HepG2 (cell line): ENCODE measurements around the gene GJB1. TPM values are rescaled to one million over a fixed set of nuclear protein-coding genes. Genes with fewer than 3 reads are reported as not detected.
A peak's percentile ranks its signal among the peaks of the same experiment; 100 is the strongest.

Source experiments
- FOXA3 ChIP-seq: IDR thresholded peaks from 2 replicates; pipeline ENCODE4 v1.6.1; 2016; ENCODE audit warnings: missing genetic modification reagents, missing compliant biosample characterization
- FOXP4 ChIP-seq: sonication (generic); formaldehyde crosslinking; IDR thresholded peaks from 2 replicates; pipeline ENCODE4 v1.4.0; 2020; ENCODE audit warnings: missing genetic modification reagents
- ISL2 ChIP-seq: sonication (generic); formaldehyde crosslinking; IDR thresholded peaks from 2 replicates; pipeline ENCODE4 v1.5.0; 2020; ENCODE audit warnings: missing genetic modification reagents
- RXRB ChIP-seq: IDR thresholded peaks from 2 replicates; pipeline ENCODE4 v1.6.1; 2016; ENCODE audit warnings: borderline replicate concordance, missing genetic modification reagents, missing compliant biosample characterization
- SAP130 ChIP-seq: IDR thresholded peaks from 2 replicates; pipeline ENCODE4 v1.6.1; 2016; ENCODE audit warnings: low read depth
- polyA plus RNA-seq, 8 experiments: library from polyadenylated mRNA; depleted of rRNA in 3 of 8; stranded (reverse) in 7 of 8; unstranded in 1 of 8; fragments of >200 nt; fragmentation: Illumina TruSeq in 4 of 8; extraction: Trizol in 4 of 8; gene quantifications; 2 replicates each; pipeline versions ENCODE4 v1.2.1 to v1.2.3, GENCODE V29; 2011 to 2016; ENCODE audit warnings: low read depth in 4 of 8, missing spikeins in 1 of 8, mixed read lengths in 1 of 8; ENCODE audit not compliant: insufficient read depth in 1 of 8
- total RNA-seq, 5 experiments: library from RNA; depleted of rRNA; stranded (reverse); fragments of >200 nt; fragmentation: Illumina TruSeq; extraction: Trizol; gene quantifications; 2 replicates each; pipeline ENCODE4 v1.2.3, GENCODE V29; 2016; ENCODE audit warnings: low read depth in 1 of 5
- TF ChIP-seq, protein P1 (sequence below), 2 experiments: sonication (generic) in 1 of 2; formaldehyde crosslinking in 1 of 2; IDR thresholded peaks; 2 replicates each; pipeline versions ENCODE4 v1.4.0 to v1.6.1; 2016 to 2020; ENCODE audit warnings: borderline replicate concordance in 1 of 2, low read depth in 1 of 2, mild to moderate bottlenecking in 1 of 2, missing genetic modification reagents in 1 of 2

Gene GJB1
- total and polyA plus RNA-seq, 2 of the 13 experiments (the other 11 are each of a cell fraction or from before 2014, with no cell fraction given) = 111 to 161 TPM

DNA sequence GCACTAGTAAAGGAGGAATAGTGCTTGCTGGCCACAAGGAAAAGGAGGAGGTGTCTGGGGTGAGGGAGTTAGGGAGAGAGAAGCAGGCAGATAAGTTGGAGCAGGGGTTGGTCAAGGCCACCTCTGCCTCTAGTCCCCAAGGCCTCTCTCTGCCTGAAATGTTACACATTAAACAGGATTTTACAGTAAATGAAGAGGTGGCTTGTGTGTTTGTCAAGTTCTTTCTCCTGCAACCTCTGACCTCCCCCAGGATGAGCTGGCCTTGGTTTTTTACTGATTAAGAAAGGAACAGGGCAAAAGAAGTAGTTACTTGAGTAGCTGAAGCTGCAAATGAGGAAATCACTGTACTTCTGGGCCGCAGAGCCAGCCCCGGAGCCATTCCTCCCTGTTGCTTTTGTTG, 2.0 kb downstream of the GJB1 start (continued):
- TF ChIP-seq FOXP4 (CRISPR knock-in tag) = peak; percentile 28; the same call in 1 of the 2 replicates
- TF ChIP-seq FOXA3 (CRISPR knock-in tag) = peak; percentile 37; the same call in 1 of the 2 replicates
- peak; percentile 45; the same call in 1 of the 2 replicates for TF ChIP-seq ISL2 (CRISPR knock-in tag)
- peak; percentile 74 for TF ChIP-seq RXRB (CRISPR knock-in tag)
- TF ChIP-seq, protein P1, sequence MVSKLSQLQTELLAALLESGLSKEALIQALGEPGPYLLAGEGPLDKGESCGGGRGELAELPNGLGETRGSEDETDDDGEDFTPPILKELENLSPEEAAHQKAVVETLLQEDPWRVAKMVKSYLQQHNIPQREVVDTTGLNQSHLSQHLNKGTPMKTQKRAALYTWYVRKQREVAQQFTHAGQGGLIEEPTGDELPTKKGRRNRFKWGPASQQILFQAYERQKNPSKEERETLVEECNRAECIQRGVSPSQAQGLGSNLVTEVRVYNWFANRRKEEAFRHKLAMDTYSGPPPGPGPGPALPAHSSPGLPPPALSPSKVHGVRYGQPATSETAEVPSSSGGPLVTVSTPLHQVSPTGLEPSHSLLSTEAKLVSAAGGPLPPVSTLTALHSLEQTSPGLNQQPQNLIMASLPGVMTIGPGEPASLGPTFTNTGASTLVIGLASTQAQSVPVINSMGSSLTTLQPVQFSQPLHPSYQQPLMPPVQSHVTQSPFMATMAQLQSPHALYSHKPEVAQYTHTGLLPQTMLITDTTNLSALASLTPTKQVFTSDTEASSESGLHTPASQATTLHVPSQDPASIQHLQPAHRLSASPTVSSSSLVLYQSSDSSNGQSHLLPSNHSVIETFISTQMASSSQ (IDR thresholded peaks at IDR 0.05; ENCODE audit: low read depth) = peak; percentile 50; the same call in 1 of the 2 replicates
- TF ChIP-seq, protein P1 (CRISPR knock-in tag; IDR thresholded peaks at IDR 0.05; ENCODE audit: borderline replicate concordance) = peak; percentile 81; the same call in 1 of the 2 replicates
- peak; percentile 36; the same call in 1 of the 2 replicates for TF ChIP-seq SAP130 (CRISPR knock-in tag)
